HG03457 (cell line): ENCODE measurements around the gene CCDC185.

Experiments used
- ATAC-seq: cut with Tn5 transposase; IDR thresholded peaks from one replicate; pipeline ENCODE4 v1.9.1; 2021; ENCODE audit warnings: moderate number of reproducible peaks; ENCODE audit not compliant: unreplicated experiment

The CCDC185 gene

GRCh38 chr1:223429313-223429731 is 36.1 kb downstream of the CCDC185 start:
- no peak for ATAC-seq

GRCh38 chr1:223429821-223430220 is 36.6 kb downstream of the CCDC185 start:
- no peak for ATAC-seq

DNA sequence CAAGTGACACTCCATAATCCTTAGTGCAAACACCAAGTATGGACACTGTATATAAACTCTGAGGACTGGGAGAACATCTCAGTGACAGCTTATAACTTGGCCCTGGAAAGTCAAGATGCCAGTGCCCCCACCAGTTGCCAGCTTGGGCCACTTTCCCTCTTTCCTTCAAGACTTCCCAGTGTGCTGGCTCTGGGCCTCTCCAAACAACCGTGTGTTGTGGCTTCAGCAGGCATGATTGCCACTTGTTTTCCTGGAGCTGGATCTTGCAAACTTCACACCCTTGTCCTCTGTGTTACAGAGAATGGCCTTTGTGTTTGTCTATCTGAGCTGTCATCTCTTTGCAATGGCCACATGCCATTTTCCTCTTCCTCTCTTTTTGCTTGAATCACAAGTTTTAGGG is 37.0 kb downstream of the CCDC185 start:
- ATAC-seq: no peak

GRCh38 chr1:223437151-223437550 is 43.9 kb downstream of the CCDC185 start:
- ATAC-seq: no peak

DNA sequence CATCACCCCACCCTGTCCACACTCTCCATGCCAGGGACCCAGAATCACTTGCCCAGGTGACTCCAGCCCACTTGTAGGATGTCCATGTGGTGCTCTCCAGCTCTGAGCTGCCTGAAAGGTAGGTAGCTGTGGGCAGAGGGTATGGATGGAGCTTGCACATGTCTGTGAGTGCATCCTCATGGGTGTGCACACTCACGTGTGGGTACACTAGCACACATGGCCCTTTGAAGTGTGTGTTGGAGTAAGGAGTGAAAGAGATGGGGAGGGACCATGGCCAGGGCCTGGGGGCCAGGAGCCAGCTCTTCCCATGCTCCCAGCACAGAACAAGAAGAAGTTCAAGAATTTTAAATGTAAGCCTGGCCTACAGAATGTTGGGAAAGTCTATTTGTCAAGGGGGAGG is 50.2 kb downstream of the CCDC185 start:
- no peak for ATAC-seq

DNA sequence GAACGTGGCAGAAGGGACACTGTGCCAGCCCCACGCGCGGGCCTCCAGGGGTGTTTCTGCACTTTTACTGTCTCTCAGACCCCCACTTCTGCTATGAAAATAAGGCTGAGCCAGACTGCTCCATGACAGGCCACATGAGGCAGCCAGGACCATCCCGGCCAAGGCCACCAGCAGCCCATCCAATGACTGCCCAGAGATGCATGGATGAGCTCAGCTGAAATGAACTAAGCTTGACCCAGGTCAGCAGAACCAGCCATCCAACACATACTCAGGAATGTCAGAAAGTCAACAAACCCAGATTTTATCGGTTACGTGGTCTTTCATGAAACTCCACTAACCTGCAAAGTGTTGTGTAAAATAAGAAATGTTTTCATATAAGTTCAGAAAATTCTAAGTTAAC is 51.2 kb downstream of the CCDC185 start:
- no peak for ATAC-seq
